ENCODE measurements around the gene SLC12A3.
"Not testable (repeated sequence)": the region's sequence is repeated elsewhere in the genome, so short reads cannot be mapped to it uniquely, and the experiment has no call there.

The SLC12A3 gene

DNA sequence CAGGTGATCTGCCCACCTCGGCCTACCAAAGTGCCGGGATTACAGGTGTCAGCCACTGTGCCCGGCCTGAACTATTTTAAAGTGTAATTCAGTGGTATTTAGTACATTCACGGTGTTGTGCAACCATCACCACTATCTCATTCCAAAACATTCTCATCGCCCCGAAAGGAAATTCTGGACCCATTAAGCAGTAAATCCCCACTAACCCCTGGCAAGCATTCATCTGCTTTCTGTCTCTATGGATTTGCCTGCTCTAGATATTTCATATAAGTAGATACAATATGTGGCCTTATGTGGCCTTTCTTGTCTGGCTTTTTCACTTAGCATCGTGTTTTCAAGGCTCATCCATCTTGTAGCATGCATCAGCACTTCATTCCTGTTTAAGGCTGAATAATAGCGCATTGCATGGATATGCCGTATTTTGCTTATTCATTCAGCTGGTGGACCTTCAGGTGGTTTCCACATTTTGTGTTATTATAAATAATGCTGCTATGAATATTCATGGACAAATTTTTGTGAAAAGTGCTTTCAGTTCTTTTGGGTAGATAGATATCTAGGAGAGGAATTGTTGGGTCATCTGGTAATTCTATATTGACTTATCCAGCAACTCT is 58.6 kb downstream of the SLC12A3 start:
- no peak for DNase-seq

- no peak for DNase-seq
Observed at GRCh38 chr16:56927471-56927870, 62.5 kb downstream of the SLC12A3 start.

DNA sequence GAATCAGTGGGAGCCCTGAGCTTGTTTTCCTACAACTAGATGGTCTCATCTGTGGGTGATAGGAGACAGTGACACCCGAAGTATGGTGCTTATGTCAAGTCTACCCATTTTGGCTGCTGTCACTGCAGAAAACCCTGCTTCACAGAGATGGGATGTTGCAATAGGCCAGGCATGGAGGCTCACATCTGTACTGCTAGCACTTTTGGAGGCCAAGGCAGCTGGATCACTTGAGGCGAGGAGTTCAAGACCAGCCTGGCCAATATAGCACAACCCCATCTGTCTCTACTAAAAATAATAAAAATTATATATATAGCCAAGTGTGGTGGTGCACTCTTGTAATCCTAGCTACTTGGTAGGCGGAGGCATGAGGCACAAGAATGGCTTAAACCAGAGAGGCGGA is 64.6 kb downstream of the SLC12A3 start:
- no peak for DNase-seq

GRCh38 chr16:56930486-56931270 is 65.7 kb downstream of the SLC12A3 start:
- no peak for DNase-seq

GRCh38 chr16:56931271-56931891 is 66.4 kb downstream of the SLC12A3 start:
- DNase-seq = no peak

DNA sequence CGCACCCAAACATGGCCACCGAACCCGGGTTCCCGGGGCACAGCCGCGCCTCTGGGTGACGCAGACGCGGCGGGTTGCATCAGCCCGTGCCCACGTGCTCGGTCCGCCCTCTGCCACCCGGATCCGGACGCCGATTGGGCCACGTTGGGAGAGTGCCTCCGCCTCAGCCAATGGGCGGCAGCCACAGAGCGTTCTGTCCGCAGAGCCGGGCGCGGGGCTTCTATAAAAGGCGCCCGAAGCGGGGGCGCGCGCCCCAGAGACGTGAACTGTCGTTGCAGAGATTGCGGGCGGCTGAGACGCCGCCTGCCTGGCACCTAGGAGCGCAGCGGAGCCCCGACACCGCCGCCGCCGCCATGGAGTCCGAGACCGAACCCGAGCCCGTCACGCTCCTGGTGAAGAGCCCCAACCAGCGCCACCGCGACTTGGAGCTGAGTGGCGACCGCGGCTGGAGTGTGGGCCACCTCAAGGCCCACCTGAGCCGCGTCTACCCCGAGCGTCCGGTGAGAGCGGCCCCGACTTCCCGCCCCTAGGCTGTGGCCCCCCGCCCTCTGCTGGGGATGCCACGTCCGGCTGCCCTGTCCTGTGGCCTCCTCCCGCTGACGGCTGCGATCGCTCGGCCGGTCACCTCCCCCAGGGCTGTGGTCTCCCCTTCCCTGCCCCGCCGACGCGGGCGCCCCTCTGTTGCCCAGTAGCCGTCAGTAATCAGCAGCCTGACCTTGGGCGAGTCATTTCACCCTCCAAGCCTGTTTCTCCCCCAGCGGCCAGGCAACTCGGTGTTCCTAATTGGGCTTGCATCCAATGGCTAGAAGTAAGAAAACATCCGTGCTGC is 67.1 kb downstream of the SLC12A3 start, which contains the start of gene HERPUD1:
Gene HERPUD1 (plus strand): TSS at position 251 of the 829 bp plus-strand sequence. CDS start 103 bp downstream, at position 354.
- peak; percentile 99 for DNase-seq

GRCh38 chr16:56932721-56933619 is 68.0 kb downstream of the SLC12A3 start:
- DNase-seq = peak; percentile 60

DNA sequence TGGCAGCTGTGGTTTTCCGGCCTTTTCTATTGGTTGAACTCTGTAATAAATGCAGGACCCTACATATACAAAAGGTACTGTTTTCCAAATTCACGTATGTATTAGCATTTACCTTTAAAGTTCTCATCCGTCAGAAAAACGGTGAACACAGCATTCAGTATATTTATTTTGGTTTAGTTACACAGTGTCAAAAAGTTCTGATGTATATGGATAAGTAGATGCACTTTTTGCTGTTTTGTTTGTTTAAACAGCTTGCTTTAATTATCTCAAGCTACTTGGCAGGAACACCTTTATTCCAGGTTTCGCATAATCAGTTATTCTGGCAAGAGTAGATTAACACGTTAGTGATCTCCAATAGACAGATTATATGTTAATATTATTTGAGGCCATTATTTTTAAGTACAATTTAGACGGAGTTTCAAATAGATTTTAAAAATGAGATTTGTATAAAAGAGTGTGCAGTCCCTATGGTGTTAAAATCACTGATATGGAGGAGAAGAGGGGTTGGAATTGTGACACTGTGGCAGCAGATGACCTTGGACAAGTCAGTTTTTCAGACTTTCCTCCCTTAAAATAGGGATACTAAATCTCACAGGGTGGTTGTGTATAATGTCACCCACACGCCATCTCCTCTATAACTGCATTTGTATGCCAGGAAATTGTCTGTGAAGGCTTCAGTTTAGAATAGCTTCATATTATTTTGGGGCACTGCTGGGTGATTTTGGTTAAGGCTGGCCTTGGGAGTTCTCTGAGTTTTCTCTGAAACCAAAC is 69.0 kb downstream of the SLC12A3 start:
- DNase-seq = no peak

- not testable (repeated sequence) for DNase-seq
Observed at GRCh38 chr16:56934599-56935145, 69.7 kb downstream of the SLC12A3 start.

- no peak for DNase-seq
Observed at GRCh38 chr16:56935201-56935600, 70.2 kb downstream of the SLC12A3 start.

- no peak for DNase-seq
Observed at GRCh38 chr16:56936491-56936890, 71.5 kb downstream of the SLC12A3 start.

DNA sequence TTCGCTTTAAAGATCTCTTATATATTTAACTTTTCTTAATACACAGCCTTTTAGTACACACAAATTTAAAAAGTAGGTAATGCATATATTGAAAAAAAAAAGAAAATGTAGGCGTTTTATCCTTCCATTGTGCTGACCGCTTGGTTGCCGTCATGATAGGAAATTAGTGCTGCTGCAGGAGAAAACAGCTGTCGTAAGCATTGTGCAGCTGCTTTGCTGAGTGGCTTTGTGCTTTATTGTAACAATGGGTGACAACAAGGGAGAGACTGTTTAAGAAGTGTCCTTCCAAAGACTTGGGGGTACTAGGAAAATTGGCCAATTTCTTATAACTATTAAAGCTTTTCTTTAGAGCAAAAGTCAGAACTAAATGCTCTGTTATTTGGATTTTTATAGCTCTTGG is 71.9 kb downstream of the SLC12A3 start:
- DNase-seq = no peak

- DNase-seq = peak; percentile 66
Observed at GRCh38 chr16:56938664-56939513, 73.9 kb downstream of the SLC12A3 start.

- DNase-seq = no peak
Observed at GRCh38 chr16:56939801-56940200, 74.8 kb downstream of the SLC12A3 start.

- no peak for DNase-seq
Observed at GRCh38 chr16:56941092-56941491, 76.1 kb downstream of the SLC12A3 start.

DNA sequence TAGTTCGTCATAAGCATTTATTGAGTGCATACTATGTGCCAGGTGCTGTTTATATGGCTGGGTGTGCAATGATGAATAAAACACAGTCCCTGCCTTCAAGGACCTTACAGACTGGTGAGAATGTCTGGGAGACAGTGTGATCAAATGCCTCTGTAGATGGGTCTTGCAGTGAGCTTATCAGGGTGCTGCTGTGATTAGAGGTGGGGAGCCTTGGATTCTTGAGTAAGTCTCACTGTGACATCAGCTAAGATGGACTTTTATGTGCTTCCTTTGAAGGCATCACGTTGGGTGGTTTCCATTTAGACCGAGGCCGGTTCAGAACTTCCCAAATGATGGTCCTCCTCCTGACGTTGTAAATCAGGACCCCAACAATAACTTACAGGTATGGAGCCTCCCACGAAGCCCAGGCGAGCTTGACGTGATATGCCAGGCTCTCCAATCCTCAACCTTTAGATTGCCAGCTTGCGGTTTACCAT is 76.9 kb downstream of the SLC12A3 start:
- DNase-seq = no peak

DNA sequence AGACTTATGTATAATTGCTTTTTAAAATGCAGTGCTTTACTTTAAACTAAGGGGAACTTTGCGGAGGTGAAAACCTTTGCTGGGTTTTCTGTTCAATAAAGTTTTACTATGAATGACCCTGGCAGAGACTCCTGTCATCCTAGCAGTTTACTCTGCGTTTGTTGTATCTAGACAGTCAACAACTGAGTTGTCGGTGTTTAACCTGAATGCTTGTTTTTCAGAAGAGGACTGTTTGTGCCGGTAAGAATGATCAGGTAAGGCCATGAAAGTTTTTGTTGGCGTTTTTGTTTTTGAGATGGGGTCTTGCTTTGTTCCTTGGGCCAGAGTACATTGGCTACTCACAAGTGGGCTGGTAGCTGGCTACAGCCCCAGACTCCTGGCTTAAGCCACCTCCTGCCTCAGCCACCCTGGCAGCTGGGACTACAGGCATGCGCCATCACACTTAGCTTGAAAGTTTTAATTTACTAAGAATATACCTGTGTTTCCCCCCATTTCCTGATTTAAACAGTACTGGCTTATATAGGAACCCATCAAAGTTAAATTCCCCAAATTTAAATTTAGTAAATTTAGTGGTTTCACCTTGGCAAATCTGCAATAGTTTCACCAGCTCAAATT is 78.9 kb downstream of the SLC12A3 start:
- DNase-seq = no peak

DNA sequence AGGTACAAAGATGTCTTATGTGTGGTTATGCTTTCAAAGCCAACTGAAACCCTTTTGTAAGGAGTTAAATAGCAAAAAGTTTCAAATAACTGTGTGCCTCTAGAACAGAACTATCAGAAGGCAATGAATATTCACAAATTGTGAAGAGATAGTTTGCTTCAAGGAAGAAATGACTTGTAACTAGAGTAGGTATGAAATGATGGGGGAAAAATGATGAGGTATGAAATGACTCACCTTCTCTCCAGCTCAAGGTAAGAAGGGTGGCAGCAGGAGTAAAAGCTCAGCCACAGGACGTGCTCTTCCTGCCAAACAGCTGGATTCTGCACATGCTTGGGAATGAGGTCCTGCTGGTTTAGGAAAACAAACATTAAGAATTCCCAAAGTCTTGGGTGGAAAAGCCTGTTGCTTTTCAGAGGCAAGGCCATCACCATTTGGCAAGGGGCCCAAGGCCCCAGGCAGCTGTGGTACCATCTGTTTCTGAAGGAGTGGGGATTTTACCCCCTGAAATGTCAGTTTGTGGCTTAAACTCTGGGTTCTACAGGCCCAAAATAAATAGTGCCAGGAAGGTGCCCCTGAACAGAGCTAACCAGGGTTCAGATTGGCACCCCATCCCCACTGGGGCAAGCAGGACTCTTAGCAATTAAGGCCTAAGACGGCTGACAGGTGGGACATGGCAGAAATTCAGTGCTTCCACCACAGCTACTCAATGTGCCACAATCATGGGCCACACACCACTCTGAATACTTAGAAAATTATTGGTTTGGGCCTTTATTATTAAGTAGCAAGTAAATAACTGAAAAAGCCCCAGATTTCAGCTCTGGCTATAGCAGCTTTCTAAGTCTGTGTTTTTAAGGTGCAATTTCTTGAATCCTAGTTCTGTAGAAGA is 80.2 kb downstream of the SLC12A3 start:
- peak; percentile 49 for DNase-seq

All from stimulated activated CD4-positive, alpha-beta T cell treated with anti-CD3 and anti-CD28 coated beads, Interleukin-15, amount 100 ng/mL, for 24 hours (primary cell).